ENCODE results near the gene RGPD4.

DNA sequence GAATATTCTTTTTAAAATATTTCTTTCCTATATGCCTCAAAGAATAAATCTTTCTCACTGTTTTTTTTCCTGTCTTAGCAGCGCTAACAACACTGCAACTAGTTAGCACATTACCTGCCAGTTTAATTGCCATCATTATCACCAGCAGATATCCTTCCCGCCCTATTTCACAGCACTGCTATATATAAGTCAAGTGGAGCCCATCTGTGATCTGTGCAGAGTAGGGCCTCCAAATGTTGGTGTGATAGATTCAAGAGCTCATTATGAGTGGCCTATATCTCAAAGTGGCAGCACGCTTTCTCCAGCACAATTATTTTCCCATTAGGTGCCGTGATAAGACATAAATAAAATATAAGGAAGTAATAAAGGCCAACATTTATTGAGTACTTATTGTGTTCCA lies 19.8 kb upstream of the RGPD4 start:
- no peak for TF ChIP-seq EZH2phosphoT487 (IDR thresholded peaks at IDR 0.05)
- TF ChIP-seq, protein P1, sequence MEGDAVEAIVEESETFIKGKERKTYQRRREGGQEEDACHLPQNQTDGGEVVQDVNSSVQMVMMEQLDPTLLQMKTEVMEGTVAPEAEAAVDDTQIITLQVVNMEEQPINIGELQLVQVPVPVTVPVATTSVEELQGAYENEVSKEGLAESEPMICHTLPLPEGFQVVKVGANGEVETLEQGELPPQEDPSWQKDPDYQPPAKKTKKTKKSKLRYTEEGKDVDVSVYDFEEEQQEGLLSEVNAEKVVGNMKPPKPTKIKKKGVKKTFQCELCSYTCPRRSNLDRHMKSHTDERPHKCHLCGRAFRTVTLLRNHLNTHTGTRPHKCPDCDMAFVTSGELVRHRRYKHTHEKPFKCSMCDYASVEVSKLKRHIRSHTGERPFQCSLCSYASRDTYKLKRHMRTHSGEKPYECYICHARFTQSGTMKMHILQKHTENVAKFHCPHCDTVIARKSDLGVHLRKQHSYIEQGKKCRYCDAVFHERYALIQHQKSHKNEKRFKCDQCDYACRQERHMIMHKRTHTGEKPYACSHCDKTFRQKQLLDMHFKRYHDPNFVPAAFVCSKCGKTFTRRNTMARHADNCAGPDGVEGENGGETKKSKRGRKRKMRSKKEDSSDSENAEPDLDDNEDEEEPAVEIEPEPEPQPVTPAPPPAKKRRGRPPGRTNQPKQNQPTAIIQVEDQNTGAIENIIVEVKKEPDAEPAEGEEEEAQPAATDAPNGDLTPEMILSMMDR (IDR thresholded peaks at IDR 0.05): no peak
- no peak for TF ChIP-seq EZH2 (IDR thresholded peaks at IDR 0.05)

Data from neural progenitor cell (in vitro differentiated cells).